Measurements from ENCODE around the gene SLC13A2. TPM values are rescaled to one million over a fixed set of nuclear protein-coding genes. Genes with fewer than 3 reads are reported as not detected.

The SLC13A2 gene
- total RNA-seq, 2 donors from 2014 or later: 0.14 TPM; not detected in 1

DNA sequence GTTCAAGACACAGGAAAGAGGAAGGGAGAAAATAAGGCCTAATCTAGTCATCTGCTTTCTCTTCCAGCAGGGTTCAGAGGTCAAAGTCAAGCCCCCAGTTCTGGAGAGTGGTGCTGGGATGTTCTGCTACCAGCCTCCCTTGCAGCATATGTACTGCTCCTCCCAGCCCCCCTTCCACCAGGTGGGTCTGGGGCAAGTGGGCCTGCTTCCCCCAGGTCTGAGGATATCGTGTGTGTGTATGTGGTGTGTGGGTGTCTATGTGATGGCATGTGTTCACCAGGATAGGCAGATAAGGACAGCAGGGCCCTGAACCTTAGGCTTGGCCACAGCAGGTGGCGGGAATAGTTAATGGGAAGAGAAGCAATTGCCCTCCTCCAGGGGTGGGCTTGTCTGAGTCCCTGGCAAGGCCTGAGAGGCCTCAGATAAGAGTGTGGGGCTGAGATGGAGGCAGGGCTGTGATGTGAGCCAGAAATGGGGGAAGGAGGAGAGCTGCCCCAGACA lies 53.8 kb downstream of the SLC13A2 start:
- intact Hi-C loops (cut with DNase I): no loop called here
- DNase-seq (ENCODE audit: low spot score): no peak

DNA sequence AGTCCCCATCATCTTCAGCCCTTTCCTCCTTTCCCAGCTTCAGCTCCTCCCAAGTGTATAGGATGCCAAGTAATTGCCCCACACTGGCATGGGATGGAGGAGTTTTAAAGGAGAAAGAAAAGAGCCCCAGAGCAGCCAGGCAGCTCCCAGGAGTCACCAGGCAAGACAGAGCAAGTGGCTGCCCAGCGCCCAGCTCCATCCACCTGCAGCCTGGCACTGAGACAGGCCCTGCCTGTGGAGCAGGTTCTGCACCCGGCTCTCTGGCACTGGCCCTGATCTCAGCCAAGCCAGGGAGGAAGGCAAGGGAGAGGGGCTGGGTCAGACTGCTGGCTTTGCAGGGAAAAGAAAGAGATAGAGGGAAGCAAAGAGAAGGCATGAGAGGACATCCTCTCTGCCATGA lies 54.4 kb downstream of the SLC13A2 start:
- intact Hi-C loops (cut with DNase I): no loop called here
- DNase-seq (ENCODE audit: low spot score): no peak

DNA sequence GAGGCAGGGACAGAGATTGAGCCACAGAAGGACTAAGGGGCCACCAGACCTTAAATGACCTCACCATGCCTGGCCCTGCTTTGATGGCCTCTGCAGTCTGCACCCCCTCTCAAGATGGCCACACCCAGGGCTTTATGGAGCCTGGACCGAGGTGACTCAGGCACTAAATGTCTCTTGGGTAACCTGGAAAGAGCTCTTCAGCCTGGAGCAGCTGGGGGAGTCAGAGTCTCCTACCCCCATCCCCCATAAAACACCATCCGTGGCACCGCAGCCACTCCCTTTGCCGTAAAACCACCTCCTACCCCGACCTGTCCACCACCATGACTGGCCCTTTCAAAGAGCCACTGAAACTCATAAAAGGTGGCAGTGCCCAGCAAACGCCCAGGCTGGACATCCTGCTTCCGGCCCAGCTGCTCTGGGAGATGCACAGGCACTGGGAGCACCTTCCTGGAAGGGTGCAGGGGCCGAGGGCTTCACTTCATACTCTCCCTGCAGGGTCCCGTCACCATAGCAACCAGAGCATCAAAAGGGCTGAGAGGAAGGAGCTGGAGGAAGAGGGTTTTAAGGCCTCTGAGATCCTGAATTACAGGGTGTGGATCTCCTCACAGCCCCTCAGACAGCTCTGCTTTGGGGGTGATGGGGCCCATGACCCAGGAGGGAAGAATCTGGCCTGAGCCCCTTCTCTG lies 55.0 kb downstream of the SLC13A2 start:
- DNase-seq (ENCODE audit: low spot score): no peak

GRCh38 chr17:28529013-28529400 lies 55.6 kb downstream of the SLC13A2 start:
- no peak for DNase-seq (ENCODE audit: low spot score)
- intact Hi-C loops (cut with DNase I): no loop called here

More for the DNA sequence above, 55.0 kb downstream of the SLC13A2 start:
- intact Hi-C loops (cut with DNase I): no loop called here

DNA sequence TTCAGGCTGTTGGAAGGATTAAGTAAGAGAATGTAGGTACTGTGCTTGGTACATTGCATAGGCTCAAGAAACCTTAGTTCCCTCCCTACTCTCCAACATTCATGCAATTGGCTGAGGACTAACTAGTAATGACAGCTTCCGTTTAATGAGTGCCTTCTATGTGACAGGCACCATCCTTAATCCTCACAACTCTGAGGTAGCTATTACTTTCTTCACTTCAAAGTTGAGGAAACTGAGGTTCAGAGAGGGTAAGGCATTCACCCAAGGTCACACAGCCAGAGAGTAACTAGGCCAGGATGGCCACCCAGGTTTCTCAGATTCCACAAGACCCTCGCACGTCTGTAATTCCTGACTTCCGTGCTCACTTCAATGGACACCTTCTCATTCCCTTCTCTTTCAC lies 56.8 kb downstream of the SLC13A2 start:
- intact Hi-C loops (cut with DNase I): no loop called here
- no peak for DNase-seq (ENCODE audit: low spot score)

GRCh38 chr17:28530926-28531325 lies 57.5 kb downstream of the SLC13A2 start:
- intact Hi-C loops (cut with DNase I): no loop called here

DNA sequence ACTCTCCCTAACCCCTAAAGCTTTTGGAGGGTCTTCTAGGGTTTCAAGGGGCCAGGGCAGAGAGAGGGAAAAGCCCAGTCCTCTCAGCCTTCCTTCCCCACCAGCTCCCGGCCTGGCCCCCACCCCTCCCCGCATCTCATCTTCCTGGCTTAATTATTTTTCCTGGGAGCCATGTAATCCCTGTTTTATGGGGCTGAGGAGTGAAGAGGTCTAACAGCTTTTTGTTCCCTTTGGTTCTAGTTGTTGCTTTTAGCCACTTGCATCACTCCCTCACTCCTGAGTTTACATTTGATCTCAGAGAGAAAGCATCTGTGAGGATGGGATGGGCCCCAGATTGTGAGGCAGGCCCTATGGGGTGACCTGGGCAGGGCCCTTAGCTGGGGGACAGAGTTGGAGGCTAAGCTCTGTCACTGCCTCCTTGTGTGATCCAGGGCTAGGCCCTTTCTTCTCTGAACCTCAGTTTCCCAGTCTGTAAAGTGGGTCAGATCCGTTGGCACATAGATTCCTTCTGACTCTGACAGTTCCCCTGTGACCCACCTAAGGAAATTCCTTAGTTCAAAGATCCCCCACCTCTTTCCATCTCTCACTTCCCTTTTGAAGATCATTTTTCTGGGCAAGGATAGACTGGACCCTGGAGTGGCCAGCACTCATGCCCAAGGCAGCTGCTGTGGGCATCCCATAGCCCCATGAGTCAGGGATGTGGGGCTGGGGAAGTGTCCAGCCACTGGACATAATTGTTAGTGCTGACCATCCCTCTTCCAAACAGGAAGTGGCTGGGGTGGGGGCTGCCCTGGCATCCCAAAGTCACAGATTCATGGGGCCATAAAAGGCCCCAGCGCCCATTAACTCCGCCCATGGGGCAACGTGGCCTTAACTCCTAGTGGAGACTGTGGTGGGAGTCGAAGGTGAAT lies 58.9 kb downstream of the SLC13A2 start:
- no peak for DNase-seq (ENCODE audit: low spot score)
- intact Hi-C loops (cut with DNase I): no loop called here

More at GRCh38 chr17:28530926-28531325, 57.5 kb downstream of the SLC13A2 start:
- peak; percentile 56 for DNase-seq (ENCODE audit: low spot score)

GRCh38 chr17:28533091-28533807 lies 59.8 kb downstream of the SLC13A2 start:
- no peak for DNase-seq (ENCODE audit: low spot score)
- intact Hi-C loops (cut with DNase I): no loop called here

GRCh38 chr17:28534740-28535375 lies 61.4 kb downstream of the SLC13A2 start:
- intact Hi-C loops (cut with DNase I): loop anchor here in 1 of 2 donors (5.0 kb wide), 1 partner anchor 38 kb away; no protein-coding TSS in a partner anchor

DNA sequence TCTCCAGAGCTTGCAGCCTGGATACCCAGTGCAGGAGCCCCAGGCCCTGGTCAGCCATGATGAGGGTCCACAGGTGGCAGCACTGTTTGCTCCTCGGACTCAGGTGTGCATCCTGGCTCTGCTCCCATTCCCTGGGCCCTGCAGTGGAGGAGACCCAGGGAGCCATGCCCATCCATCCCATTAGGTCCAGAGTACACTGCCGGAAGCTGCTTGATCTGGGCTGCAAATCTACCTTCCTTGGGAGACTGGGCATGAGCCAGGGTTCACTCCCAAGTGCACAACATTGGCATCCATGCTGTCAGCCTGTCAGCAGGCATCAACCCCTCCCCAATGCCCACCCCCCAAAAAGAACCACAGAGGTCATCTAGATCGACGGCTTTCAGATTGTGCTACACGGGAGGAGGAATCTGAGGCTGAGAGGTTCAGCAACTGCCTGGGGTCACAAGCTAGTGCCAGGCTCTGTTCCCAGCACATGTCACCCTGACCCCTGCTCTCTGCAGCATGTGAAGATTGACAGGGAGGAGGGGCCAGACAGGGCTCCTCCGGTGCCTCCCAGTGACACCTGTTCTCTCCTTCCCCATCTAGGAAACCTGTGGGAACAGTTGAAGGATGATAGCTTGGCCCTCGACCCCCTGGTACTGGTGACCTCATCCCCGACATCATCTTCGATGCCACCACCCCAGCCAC lies 63.2 kb downstream of the SLC13A2 start:
- intact Hi-C loops (cut with DNase I): loop anchor here in 1 of 2 donors (5.0 kb wide), 1 partner anchor 39 kb away; no protein-coding TSS in a partner anchor
- DNase-seq (ENCODE audit: low spot score): no peak

More at GRCh38 chr17:28534740-28535375, 61.4 kb downstream of the SLC13A2 start:
- DNase-seq (ENCODE audit: low spot score): no peak

DNA sequence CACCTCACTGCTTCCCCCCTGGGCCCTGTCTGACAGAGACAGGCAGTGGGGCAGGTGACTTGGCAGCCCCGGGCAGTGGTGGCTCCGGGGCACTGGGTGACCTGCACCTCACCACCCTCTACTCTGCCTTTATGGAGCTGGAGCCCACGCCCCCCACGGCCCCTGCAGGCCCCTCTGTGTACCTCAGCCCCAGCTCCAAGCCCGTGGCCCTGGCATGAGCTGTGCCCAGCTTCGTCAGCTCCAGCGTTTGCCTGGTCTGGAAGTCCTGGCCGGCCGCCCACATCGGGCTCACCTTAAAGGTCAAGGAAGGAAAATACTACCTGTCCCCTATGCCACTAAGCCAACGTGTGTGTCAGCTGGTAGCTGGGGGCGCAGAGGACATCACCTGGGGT lies 63.8 kb downstream of the SLC13A2 start:
- DNase-seq (ENCODE audit: low spot score): no peak
- intact Hi-C loops (cut with DNase I): loop anchor here in 1 of 2 donors (5.0 kb wide), 1 partner anchor 40 kb away; no protein-coding TSS in a partner anchor

DNA sequence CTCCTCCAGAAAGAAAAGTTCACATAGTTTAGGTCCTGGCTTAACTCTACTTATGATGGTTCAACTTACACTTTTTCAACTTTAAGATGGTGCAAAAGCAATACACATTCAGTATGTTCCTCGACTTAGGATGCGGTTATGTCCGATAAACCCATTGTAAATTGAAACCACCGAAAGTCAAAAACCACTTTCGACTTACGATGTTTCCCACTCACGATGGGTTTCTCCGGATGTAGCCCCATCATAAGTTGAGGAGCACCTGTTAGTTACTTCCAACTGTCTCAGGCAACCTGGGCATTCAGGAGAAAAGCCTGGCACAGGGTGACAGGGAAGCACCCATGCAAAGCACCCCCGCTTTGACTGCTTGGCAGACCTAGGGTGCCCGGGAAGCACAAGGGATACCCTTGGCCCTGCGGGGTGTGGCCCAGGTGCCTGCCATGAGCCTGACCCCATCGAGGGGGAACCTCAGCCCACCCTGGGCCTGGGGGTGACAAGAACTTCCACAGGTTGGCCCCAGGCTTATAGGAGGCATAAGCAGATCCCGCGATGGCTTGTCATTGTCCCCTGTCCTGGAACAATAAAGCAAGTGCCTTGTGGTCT lies 65.0 kb downstream of the SLC13A2 start:
- intact Hi-C loops (cut with DNase I): loop anchor here in 1 of 2 donors (5.0 kb wide), 1 partner anchor 41 kb away; no protein-coding TSS in a partner anchor
- DNase-seq (ENCODE audit: low spot score): no peak

DNA sequence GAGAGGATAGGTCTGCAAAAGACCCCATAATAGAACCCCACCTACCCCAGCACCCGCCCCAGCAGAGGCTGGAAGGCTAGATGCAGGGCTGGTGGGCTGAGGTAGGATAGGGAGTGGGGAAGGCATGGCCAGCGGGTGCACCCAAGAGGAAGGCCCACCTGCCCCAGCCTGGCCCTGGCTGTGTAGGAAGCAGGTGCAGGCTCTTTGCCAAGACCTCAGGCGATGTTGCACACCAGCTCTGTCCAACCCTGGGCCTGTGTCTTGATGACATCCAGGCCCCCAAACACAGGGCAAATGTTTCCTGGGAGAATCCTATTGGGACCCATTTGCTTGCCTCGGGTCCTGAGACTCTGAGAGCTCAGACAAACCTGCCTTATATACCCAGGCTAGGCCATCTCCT lies 66.8 kb downstream of the SLC13A2 start:
- intact Hi-C loops (cut with DNase I): no loop called here
- no peak for DNase-seq (ENCODE audit: low spot score)

DNA sequence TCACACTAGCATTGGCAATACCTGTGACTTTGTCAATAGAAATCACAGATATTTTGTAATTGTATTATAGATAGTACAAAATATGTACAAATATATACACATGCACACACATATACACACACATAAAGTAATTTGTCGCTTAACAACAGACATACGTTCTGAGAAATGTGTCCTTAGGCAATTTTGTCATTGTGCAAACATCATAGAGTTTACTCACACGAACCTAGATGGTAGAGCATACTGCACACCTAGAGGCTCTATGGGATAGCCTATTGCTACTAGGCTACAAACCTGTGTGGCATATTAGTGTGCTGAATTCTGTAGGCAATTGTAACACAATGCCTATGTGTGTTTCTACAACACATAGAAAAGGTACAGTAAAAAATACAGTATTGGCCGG lies 68.0 kb downstream of the SLC13A2 start:
- intact Hi-C loops (cut with DNase I): no loop called here
- DNase-seq (ENCODE audit: low spot score): no peak

DNA sequence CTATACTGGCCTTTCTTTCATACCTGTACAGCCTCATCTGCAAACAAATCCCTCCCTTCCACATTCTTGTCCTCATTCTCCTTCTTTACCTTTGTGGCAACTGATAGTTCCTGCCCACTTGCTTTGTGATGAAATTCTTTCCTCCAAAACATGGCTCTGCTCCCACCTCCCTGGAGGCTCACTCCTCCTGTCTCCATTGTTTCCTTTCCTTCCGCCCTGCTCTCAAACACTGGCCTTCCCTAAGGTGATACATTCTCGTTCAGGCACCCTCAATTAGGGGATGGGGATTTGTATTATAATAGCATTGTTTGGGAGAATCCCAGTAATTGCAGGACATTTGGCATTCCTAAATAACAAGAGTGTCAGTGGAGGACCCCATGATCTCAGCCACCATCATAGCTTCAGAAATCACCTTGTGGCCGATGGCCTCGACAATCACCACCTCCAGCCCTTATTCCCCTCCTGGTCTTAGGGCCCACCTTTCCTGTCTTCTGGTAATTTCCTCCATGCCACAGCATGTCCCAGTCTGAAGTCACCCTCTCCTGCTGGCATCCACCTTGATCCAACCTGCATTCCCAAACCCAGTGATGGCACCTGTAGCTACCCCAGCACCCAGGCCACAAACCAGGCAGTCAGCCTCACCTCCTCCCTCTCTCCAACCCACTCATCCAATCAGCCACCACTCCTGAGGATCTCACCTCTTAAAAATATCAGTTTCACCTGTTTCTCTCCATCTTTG lies 71.1 kb downstream of the SLC13A2 start:
- intact Hi-C loops (cut with DNase I): no loop called here
- DNase-seq (ENCODE audit: low spot score): peak; percentile 55

GRCh38 chr17:28545141-28545503 lies 71.7 kb downstream of the SLC13A2 start:
- intact Hi-C loops (cut with DNase I): no loop called here
- peak; percentile 18 for DNase-seq (ENCODE audit: low spot score)

DNA sequence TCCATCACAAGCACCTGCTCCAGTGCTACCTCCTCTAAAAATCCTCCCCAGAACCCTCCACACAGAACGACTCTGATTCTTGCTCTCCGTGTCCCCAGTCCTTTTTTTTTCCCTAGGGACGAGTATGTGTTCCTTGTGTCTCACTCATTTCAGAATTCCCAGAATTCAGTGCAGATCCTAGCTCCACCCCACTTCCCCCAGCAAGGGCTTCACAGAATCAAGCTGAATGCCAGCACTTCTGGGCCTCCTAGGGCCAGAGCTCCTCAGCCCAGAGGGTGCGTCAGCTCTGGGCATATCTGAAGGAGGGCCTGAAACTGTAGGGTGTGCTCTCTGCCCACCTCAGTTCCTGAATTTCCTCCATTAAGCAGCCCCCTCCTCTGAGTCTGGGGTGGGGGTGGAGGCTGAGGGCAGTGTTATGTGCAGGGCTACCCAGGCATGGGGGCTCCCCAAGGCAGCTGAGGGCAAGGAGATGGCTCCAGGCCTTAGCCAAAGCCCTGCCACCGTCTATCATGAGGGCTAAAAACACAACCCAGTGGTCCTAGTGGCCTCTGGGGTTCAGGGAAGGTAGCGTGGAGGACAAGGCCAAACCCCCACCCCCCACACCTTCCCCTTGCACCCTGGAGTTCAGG lies 72.5 kb downstream of the SLC13A2 start:
- intact Hi-C loops (cut with DNase I): no loop called here
- DNase-seq (ENCODE audit: low spot score): peak; percentile 52
